ENCODE measurements around the gene METAP1D.
A peak's percentile ranks its signal among the peaks of the same experiment; 100 is the strongest.

DNA sequence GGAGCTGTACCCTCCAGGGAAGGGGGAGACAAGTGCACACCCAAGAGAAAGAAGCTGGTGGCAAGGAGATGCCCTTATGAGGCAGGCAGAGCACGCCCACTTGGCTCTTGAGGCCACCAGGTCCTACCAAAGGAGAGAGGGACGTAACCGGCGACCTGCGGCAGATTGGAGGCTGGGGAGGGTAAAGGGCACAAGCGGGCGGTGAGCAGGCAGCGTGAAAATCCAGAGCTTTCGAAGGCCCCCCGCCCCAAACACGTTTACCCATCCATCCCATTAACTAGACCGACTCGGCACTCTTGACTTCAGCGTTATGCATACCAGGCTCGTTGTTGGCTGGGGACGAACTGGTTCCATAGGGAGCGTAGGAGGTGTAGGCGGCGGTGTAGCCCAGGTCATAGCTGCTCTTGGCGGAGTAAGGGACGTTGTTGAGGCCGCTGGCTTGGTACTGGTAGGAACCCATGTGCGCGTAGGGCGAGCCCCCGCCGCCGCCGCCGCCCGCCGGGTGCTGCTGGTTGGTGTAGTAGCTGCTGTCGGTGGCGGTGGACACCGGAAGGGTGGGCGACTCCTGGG is 102.2 kb downstream of the METAP1D start:
- TF ChIP-seq, protein P1, sequence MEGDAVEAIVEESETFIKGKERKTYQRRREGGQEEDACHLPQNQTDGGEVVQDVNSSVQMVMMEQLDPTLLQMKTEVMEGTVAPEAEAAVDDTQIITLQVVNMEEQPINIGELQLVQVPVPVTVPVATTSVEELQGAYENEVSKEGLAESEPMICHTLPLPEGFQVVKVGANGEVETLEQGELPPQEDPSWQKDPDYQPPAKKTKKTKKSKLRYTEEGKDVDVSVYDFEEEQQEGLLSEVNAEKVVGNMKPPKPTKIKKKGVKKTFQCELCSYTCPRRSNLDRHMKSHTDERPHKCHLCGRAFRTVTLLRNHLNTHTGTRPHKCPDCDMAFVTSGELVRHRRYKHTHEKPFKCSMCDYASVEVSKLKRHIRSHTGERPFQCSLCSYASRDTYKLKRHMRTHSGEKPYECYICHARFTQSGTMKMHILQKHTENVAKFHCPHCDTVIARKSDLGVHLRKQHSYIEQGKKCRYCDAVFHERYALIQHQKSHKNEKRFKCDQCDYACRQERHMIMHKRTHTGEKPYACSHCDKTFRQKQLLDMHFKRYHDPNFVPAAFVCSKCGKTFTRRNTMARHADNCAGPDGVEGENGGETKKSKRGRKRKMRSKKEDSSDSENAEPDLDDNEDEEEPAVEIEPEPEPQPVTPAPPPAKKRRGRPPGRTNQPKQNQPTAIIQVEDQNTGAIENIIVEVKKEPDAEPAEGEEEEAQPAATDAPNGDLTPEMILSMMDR (IDR thresholded peaks at IDR 0.05), result no peak
- TF ChIP-seq EZH2 (IDR thresholded peaks at IDR 0.05), result peak; percentile 90

Measured in neural progenitor cell (in vitro differentiated cells).